Mesenchymal stem cell (in vitro differentiated cells and primary cell): ENCODE measurements around the gene EGFR.

Source experiments
- DNase-seq: peaks from one replicate; pipeline ENCODE4 v3.0.0-alpha.2; 2013
- H2AFZ ChIP-seq: one replicate; pipeline ENCODE4 v1.6.1; 2013; ENCODE audit warnings: low read depth, mild to moderate bottlenecking, control low read depth, inconsistent platforms, low read length, moderate library complexity
- H2AK5ac ChIP-seq: 2 replicates; pipeline ENCODE4 v1.6.1; 2013; ENCODE audit warnings: low read length, moderate library complexity, mild to moderate bottlenecking, inconsistent platforms; ENCODE audit not compliant: severe bottlenecking
- H2BK120ac ChIP-seq: one replicate; pipeline ENCODE4 v1.6.1; 2013; ENCODE audit warnings: low read depth, mild to moderate bottlenecking, inconsistent platforms, low read length, moderate library complexity
- H2BK12ac ChIP-seq, 2 experiments: one replicate each; pipeline ENCODE4 v1.6.1; 2013; ENCODE audit warnings: inconsistent platforms in 2 of 2, low read length in 2 of 2, mild to moderate bottlenecking in 2 of 2, moderate library complexity in 2 of 2, control low read depth in 1 of 2
- H2BK15ac ChIP-seq: one replicate; pipeline ENCODE4 v1.6.1; 2013; ENCODE audit warnings: mild to moderate bottlenecking, low read depth, inconsistent platforms; ENCODE audit not compliant: poor library complexity, severe bottlenecking
- H2BK5ac ChIP-seq: 2 replicates; pipeline ENCODE4 v1.6.1; 2013; ENCODE audit warnings: low read depth, mild to moderate bottlenecking, low read length, control low read depth, inconsistent platforms; ENCODE audit not compliant: poor library complexity, severe bottlenecking
- H3K14ac ChIP-seq, 2 experiments: one replicate each; pipeline ENCODE4 v1.6.1; 2013; ENCODE audit warnings: inconsistent platforms in 2 of 2, low read length in 2 of 2, control low read depth in 1 of 2, mild to moderate bottlenecking in 1 of 2, moderate library complexity in 1 of 2
- H3K18ac ChIP-seq, 2 experiments: one replicate each; pipeline ENCODE4 v1.6.1; 2013; ENCODE audit warnings: inconsistent platforms in 2 of 2, low read length in 2 of 2, control low read depth in 1 of 2, low read depth in 1 of 2, mild to moderate bottlenecking in 1 of 2
- H3K23ac ChIP-seq, 2 experiments: one replicate each; pipeline ENCODE4 v1.6.1; 2013; ENCODE audit warnings: inconsistent platforms in 2 of 2, low read length in 2 of 2, mild to moderate bottlenecking in 2 of 2, moderate library complexity in 2 of 2, control low read depth in 1 of 2
- H3K27ac ChIP-seq: 2 replicates; pipeline ENCODE4 v1.5.1; 2013; ENCODE audit warnings: mild to moderate bottlenecking, moderate library complexity, low read length, control low read depth, inconsistent platforms; ENCODE audit not compliant: poor library complexity, severe bottlenecking
- H3K27me3 ChIP-seq, 2 experiments: 2 replicates each; pipeline versions ENCODE4 v1.6.1 to v1.7.0; 2013; ENCODE audit warnings: low read length in 2 of 2, mild to moderate bottlenecking in 2 of 2, moderate library complexity in 2 of 2, control low read depth in 1 of 2, inconsistent platforms in 1 of 2; ENCODE audit not compliant: control insufficient read depth in 1 of 2, insufficient read depth in 1 of 2
- H3K36me3 ChIP-seq, 2 experiments: 2 replicates each; pipeline versions ENCODE4 v1.6.1 to v1.7.0; 2013; ENCODE audit warnings: low read length in 2 of 2, control low read depth in 1 of 2, inconsistent platforms in 1 of 2, low read depth in 1 of 2, mild to moderate bottlenecking in 1 of 2; ENCODE audit not compliant: insufficient read depth in 2 of 2, control insufficient read depth in 1 of 2
- H3K4ac ChIP-seq, 2 experiments: one replicate each; pipeline ENCODE4 v1.6.1; 2013; ENCODE audit warnings: inconsistent platforms in 2 of 2, low read length in 2 of 2, mild to moderate bottlenecking in 2 of 2, moderate library complexity in 2 of 2, control low read depth in 1 of 2, low read depth in 1 of 2
- H3K4me1 ChIP-seq: 2 replicates; pipeline ENCODE4 v1.6.1; 2013; ENCODE audit warnings: low read depth, low read length, control low read depth; ENCODE audit not compliant: control insufficient read depth, insufficient read depth
- H3K4me2 ChIP-seq: 2 replicates; pipeline ENCODE4 v1.6.1; 2013; ENCODE audit warnings: low read length, mild to moderate bottlenecking, inconsistent platforms; ENCODE audit not compliant: poor library complexity, severe bottlenecking
- H3K4me3 ChIP-seq, 2 experiments: 2 replicates each; pipeline versions ENCODE4 v1.5.1 to v1.7.0; 2013; ENCODE audit warnings: low read length in 2 of 2, mild to moderate bottlenecking in 2 of 2, control low read depth in 1 of 2, low read depth in 1 of 2; ENCODE audit not compliant: insufficient read depth in 1 of 2
- H3K79me1 ChIP-seq: replicated peaks from 2 replicates; pipeline ENCODE4 v1.6.1; 2013; ENCODE audit warnings: mild to moderate bottlenecking, control low read depth, low read length, inconsistent platforms; ENCODE audit not compliant: poor library complexity, severe bottlenecking
- H3K9ac ChIP-seq: 2 replicates; pipeline ENCODE4 v1.7.0; 2013; ENCODE audit warnings: mild to moderate bottlenecking, low read length, moderate library complexity
- H3K9me3 ChIP-seq: 2 replicates; pipeline ENCODE4 v1.7.0; 2013; ENCODE audit warnings: mild to moderate bottlenecking, low read length; ENCODE audit not compliant: control insufficient read depth
- H4K8ac ChIP-seq: one replicate; pipeline ENCODE4 v1.6.1; 2013; ENCODE audit warnings: inconsistent platforms, mild to moderate bottlenecking, low read length, moderate library complexity
- H4K91ac ChIP-seq: one replicate; pipeline ENCODE4 v1.6.1; 2013; ENCODE audit warnings: mild to moderate bottlenecking, low read length, inconsistent platforms
- WGBS: methylation state at CpG from one replicate; pipeline ENCODE4 v1.1.7; 2013; ENCODE audit warnings: mixed read lengths; 5-methylcytosine and 5-hydroxymethylcytosine counted together

EGFR gene

DNA sequence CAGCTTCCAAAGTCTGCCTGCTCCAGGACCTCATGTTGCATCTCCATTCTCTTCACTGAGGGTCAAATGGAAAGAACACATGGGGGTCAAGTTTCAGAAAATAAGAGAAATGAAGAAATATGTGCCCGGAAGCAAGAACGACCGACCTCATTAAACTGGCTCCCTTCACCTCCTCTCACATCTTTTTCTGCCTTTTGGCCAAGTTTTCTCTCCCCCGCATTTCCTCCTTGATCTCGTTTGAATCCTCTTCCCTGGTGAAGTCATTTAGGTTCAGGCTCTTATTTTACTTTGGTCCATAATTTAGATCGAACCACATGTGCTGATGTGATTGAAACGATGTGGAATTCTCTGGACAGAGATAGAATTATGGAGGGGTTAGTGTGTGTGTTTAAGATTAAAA lies 44.2 kb downstream of the EGFR start:
- H3K9me3 ChIP-seq, result no peaks in the 10 kb centered on the region
- peaks cover 21% of the 10 kb centered on the region for H3K4me1 ChIP-seq
- no peak overlapping the region for H3K14ac ChIP-seq
- no peak overlapping the region for H4K8ac ChIP-seq
- H3K9ac ChIP-seq, result no peak overlapping the region
- peaks cover 0 to 23% of the 10 kb centered on the region in 2 experiments for H3K36me3 ChIP-seq
- peak overlapping the region in 1 of 2 experiments; percentile 8 for H3K4ac ChIP-seq
- peak overlapping the region; percentile 45 for H4K91ac ChIP-seq
- H2AFZ ChIP-seq, result no peak overlapping the region
- no peak for DNase-seq
- H2BK120ac ChIP-seq, result peak overlapping the region; percentile 21
- H2BK15ac ChIP-seq, result no peak overlapping the region
- H3K18ac ChIP-seq, result peak overlapping the region; percentile 24 to 38
- H3K79me1 ChIP-seq, result peaks cover 13% of the 10 kb centered on the region
- H3K4me2 ChIP-seq, result no peak overlapping the region
- H2BK5ac ChIP-seq, result no peak overlapping the region
- 95% methylated on average over 7 of the region's 7 CpGs for WGBS
- peak overlapping the region; percentile 11 to 52 for H2BK12ac ChIP-seq
- no peaks in the 10 kb centered on the region for H3K27me3 ChIP-seq
- H2AK5ac ChIP-seq, result peak overlapping the region; percentile 95
- peak overlapping the region; percentile 70 for H3K27ac ChIP-seq
- H3K4me3 ChIP-seq, result no peak overlapping the region
- H3K23ac ChIP-seq, result no peak overlapping the region

DNA sequence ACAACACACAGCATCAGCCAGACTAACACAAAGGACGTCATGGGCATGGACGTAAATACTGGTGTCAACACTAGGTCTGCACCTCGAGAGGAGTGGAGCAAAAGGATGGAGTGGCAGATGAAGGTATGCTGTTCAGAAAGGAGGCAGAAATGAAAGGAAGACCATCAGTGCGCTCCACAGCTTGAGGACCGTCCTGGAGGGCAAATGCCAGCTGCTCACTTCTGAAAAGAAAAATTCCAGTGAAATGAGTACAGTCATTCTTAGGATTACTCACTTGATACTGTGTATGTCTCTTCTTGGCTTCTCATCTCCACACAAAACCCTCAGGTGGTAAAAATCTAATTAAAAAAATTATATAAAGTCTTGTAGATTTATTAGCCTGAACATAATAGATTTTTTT lies 44.8 kb downstream of the EGFR start:
- no peak overlapping the region for H2AK5ac ChIP-seq
- peak overlapping the region; percentile 70 for H3K27ac ChIP-seq
- H3K79me1 ChIP-seq, result peaks cover 16% of the 10 kb centered on the region
- no peak overlapping the region for H2AFZ ChIP-seq
- DNase-seq, result peak; percentile 72
- H3K36me3 ChIP-seq, result peaks cover 0 to 25% of the 10 kb centered on the region in 2 experiments
- peaks cover 24% of the 10 kb centered on the region for H3K4me1 ChIP-seq
- peak overlapping the region; percentile 92 for H4K8ac ChIP-seq
- no peaks in the 10 kb centered on the region for H3K9me3 ChIP-seq
- no peak overlapping the region for H3K4me2 ChIP-seq
- no peak overlapping the region for H2BK5ac ChIP-seq
- no peak overlapping the region for H3K9ac ChIP-seq
- H3K18ac ChIP-seq, result peak overlapping the region in 1 of 2 experiments; percentile 80
- H3K23ac ChIP-seq, result no peak overlapping the region
- peak overlapping the region; percentile 19 to 72 for H2BK12ac ChIP-seq
- H3K4me3 ChIP-seq, result no peak overlapping the region
- no peak overlapping the region for H2BK15ac ChIP-seq
- H4K91ac ChIP-seq, result peak overlapping the region; percentile 43
- no peak overlapping the region for H3K4ac ChIP-seq
- no peak overlapping the region for H3K14ac ChIP-seq
- 26% methylated on average over 4 of the region's 5 CpGs for WGBS
- H2BK120ac ChIP-seq, result no peak overlapping the region
- H3K27me3 ChIP-seq, result no peaks in the 10 kb centered on the region

DNA sequence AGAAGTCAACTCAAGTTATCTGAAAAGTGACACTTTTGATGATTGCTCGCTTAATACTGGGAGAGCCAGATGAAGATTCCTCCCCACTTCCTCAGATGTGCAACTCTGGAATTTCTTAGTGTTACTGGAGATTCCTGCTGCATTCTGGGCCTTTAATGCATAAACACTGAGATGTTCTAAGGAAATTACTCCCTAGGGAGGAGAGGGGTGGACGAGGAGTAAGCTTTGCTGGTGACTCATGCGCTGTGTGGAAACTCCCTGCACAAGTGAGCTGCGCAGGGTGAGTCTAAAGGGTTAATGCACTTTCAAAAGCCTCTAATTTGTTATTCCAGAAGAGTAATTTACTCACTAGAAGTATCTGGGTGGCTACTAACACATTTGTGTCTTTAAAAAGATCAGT lies 46.3 kb downstream of the EGFR start:
- Histone ChIP-seq H3K4me1 (peaks cover 31% of the 10 kb centered on the region), H2BK12ac (no peak overlapping the region), H4K91ac (no peak overlapping the region), H3K27me3 (no peaks in the 10 kb centered on the region), H2BK120ac (no peak overlapping the region), H3K79me1 (peaks cover 14% of the 10 kb centered on the region), H3K23ac (no peak overlapping the region), H2AK5ac (no peak overlapping the region), H3K4me2 (no peak overlapping the region), H3K18ac (no peak overlapping the region), H3K14ac (no peak overlapping the region), H4K8ac (no peak overlapping the region), H2BK5ac (peak overlapping the region; percentile 59), H3K27ac (peak overlapping the region; percentile 92), H3K36me3 (peaks cover 0 to 26% of the 10 kb centered on the region in 2 experiments), H3K4ac (no peak overlapping the region), H2AFZ (no peak overlapping the region), H3K4me3 (peak overlapping the region in 1 of 2 experiments; percentile 45), H2BK15ac (no peak overlapping the region), H3K9me3 (no peaks in the 10 kb centered on the region), H3K9ac (peak overlapping the region; percentile 89)
- 0% methylated on average over 3 of the region's 4 CpGs for WGBS
- DNase-seq, result peak; percentile 99

DNA sequence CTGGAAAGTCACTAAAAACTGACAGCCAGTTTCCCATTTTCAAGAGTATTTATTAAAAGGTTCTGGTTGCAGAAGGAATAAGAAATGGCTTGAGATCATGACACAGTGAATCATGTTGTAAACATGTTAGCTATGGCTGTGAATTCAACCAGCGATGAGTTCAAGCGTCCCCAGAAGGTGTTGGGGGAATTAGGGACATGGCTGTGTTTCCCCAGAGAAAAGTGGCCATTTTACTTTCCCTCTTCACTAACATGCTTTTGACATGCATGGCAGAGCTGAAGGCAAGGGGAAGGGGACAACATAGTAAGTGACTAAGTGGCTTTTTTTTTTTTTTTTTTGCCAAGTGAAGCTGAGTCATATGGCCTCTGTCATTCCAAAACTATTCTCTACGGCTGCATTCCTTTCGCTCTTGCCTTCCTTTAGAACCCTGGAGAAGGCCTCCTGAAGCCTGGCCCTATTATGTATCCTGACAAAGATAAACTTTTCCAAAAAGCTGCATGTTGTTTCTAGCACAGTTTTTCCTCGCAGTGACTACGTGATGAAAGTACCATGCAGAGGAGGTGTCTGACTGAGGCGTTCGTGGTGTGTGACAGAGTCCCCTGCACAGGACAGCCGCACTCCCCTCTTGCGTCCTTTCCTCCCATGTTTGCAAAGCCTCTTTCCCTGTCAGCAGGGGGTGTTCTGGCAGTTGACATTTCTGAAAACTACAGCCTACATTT lies 46.9 kb downstream of the EGFR start:
- Histone ChIP-seq H4K91ac (no peak overlapping the region), H3K9ac (peak overlapping the region; percentile 89), H3K4ac (no peak overlapping the region), H2BK12ac (no peak overlapping the region), H3K27me3 (no peaks in the 10 kb centered on the region), H3K79me1 (peaks cover 11% of the 10 kb centered on the region), H3K4me1 (peaks cover 33% of the 10 kb centered on the region), H2AK5ac (peak overlapping the region; percentile 14), H3K9me3 (no peaks in the 10 kb centered on the region), H3K36me3 (peaks cover 0 to 26% of the 10 kb centered on the region in 2 experiments), H2BK15ac (no peak overlapping the region), H3K23ac (no peak overlapping the region), H3K14ac (no peak overlapping the region), H2AFZ (no peak overlapping the region), H3K4me3 (peak overlapping the region in 1 of 2 experiments; percentile 45), H3K27ac (peak overlapping the region; percentile 92), H3K18ac (peak overlapping the region; percentile 37 to 83), H2BK5ac (peak overlapping the region; percentile 93), H3K4me2 (peak overlapping the region; percentile 53), H2BK120ac (no peak overlapping the region), H4K8ac (peak overlapping the region; percentile 41)
- WGBS, result 0% methylated on average over 10 of the region's 10 CpGs
- DNase-seq, result peak; percentile 95
